SW 1271 (cell line): ENCODE results near the gene ACTG1.

Experiments used
- DNase-seq, 2 experiments: peaks; one replicate each; lab custom pipeline; 2025; lab: John Stamatoyannopoulos, UW

The ACTG1 gene

DNA sequence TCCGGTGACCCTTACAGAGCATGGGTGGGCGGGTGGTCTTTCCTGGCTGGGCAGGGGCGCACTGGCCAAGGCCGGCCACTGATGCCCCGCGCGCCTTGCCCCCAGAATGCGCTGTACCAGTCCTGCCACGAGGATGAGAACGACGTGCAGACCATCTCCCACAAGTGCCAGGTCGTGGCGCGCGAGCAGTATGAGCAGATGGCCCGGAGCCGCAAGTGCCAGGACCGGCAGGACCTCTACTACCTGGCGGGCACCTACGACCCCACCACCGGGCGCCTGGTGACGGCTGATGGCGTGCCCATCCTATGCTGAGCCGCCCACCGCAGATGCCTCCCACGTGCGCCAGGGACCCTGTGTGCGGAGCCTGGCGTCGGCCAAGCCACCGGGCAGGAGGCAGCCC is 49.1 kb downstream of the ACTG1 start:
- DNase-seq = no peak

DNA sequence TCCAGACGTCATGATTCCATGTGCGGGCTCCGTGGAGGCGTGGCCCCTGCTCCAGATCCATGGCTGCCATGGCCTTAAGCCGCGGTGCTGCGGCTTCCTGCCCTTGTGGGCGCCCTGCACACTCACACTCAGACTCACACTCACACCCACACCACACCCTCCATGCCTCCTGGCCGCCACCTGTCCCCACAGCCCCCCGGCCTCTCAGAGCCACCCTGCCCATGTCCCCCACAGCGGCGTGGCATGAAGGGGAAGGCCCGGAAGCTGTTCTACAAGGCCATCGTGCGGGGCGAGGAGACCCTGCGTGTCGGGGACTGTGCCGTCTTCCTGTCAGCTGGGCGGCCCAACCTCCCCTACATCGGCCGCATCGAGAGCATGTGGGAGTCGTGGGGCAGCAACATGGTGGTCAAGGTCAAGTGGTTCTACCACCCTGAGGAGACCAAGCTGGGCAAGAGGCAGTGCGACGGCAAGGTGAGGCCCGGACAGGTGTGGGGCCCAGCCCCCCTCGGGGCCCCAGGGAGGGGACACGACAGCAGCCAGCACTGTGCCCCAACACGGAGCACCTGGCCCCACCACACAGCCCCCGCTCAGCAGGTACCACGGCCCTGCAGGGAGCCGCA is 50.0 kb downstream of the ACTG1 start:
- DNase-seq = no peak

GRCh38 chr17:81461607-81462500 is 50.7 kb downstream of the ACTG1 start:
- no peak for DNase-seq

DNA sequence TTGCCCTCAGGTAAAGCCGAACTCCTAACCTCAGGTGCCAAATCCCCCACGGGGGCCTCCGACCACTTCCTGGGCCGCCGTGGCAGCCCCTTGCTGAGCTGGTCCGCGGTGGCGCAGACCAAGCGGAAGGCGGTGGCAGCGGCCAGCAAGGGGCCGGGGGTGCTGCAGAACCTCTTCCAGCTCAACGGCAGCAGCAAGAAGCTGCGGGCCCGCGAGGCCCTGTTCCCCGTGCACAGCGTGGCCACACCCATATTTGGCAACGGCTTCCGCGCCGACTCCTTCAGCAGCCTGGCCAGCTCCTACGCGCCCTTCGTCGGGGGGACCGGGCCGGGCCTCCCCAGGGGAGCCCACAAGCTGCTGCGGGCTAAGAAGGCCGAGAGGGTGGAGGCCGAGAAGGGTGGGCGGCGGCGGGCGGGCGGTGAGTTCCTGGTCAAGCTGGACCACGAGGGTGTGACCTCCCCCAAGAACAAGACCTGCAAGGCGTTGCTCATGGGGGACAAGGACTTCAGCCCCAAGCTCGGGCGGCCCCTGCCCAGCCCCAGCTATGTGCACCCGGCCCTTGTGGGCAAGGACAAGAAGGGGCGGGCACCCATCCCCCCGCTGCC is 51.6 kb downstream of the ACTG1 start:
- DNase-seq = no peak
